AML-193 (cell line): ENCODE results near the gene RAB5IF.
"Not testable (repeated sequence)": the region's sequence is repeated elsewhere in the genome, so short reads cannot be mapped to it uniquely, and the experiment has no call there.

Source experiments
- DNase-seq, 2 experiments: peaks; one replicate each; lab custom pipeline; 2025; lab: John Stamatoyannopoulos, UW

The RAB5IF gene

DNA sequence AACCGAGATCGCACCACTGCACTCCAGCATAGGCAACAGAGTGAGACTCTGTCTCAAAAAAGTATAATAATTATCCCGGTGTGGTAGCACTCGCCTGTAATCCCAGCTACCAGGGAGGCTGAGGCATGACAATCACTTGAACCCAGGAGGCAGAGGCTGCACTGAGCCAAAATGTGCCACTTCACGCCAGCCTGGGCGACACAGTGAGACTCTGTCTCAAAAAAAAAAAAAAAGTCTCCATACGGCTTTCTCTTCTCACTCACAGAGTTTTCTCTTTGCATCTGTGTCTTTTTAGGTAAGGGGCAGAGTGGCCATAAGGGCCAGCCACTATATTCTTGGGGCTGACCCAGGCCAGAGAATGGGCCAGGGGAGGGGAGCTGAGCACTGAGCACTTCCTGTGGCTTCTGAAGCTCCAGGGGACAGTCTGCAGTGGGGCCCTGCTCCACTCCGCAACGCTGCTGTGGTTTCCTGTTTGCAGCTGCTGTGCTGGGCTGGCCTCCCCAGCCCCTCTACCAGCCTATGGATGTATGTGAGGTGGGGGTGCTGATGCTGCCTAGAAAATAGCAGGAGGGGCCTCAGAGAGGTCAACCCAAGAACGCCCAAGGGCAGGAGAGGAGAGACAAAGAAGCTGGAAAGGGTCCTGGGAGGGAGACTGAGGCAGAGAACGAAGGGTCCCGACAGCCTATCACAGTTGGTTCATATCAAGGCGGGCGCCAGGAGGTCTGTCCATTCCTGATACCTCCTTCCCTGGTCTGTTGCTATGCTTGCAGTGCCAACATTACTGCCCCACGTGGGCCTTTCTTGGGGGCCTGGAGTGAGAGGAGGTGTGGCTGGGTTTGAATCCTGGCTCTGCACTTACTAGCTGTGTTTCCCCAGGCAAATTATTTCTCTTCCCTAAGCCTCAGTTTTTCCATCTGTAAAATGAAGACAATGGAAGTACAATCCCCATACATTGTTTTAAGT lies 24.4 kb downstream of the RAB5IF start:
- peak; percentile 11 to 28 for DNase-seq

DNA sequence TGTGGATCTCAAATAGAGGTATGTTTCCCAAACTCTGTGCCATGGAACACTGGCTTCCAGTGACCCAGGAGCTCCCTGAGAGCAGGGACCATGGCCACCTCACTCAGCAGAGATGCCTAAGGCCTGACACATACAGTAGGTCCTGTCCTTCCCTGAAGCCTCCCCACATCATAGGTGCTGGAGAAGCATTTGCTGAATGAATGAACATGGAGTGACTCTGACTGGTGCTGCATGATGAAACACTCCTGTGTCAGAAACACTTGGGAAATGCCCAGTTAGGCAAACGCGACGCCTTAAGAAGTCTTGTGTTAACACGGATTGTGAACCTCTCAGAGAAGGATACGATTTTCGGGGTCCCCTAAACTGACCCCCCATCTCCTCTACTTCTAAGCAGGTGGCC lies 26.1 kb downstream of the RAB5IF start:
- DNase-seq: no peak

DNA sequence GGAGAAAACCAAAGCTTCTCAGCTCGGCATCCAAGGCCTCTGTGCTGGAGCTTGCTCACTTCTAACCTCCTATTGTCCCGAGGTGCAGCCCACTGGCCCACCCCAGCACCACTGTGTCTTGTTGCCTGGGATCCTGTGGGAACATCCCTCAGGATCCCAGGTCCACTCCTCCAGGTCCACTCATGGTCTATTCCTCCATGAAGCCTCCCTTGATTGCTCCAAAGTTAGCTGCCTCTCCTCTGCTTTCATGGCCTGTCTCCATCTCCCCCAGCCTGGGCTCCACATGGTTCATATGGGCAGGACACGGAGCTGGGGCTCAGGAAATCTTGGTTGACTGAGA lies 26.5 kb downstream of the RAB5IF start:
- no peak for DNase-seq

GRCh38 chr20:36632487-36633284 lies 27.1 kb downstream of the RAB5IF start:
- no peak for DNase-seq

GRCh38 chr20:36633285-36633772 lies 27.8 kb downstream of the RAB5IF start:
- DNase-seq: no peak

DNA sequence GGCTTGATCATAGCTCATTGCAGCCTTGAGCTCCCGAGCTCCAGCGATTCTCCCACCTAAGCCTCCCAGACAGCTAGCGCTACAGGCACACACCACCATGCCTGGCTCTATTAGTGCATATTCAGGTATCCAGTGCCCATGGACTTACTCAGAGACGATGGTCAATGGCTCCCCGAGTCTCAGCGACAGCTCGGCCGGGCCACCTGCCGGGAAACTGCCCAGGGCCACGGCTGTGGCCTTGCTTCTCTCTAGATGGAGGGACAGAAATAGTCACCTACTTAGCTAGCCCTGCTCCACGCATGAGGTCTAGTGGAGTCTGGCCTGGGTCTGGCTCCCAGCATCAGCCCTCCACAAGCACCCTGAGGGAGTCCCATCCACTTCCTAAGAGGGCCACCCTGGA lies 28.8 kb downstream of the RAB5IF start:
- no peak for DNase-seq

- DNase-seq: not testable (repeated sequence)
Measured at GRCh38 chr20:36638876-36639400, 33.4 kb downstream of the RAB5IF start.

GRCh38 chr20:36641506-36641843 lies 35.9 kb downstream of the RAB5IF start:
- DNase-seq: no peak

GRCh38 chr20:36642136-36642535 lies 36.6 kb downstream of the RAB5IF start:
- DNase-seq: no peak

DNA sequence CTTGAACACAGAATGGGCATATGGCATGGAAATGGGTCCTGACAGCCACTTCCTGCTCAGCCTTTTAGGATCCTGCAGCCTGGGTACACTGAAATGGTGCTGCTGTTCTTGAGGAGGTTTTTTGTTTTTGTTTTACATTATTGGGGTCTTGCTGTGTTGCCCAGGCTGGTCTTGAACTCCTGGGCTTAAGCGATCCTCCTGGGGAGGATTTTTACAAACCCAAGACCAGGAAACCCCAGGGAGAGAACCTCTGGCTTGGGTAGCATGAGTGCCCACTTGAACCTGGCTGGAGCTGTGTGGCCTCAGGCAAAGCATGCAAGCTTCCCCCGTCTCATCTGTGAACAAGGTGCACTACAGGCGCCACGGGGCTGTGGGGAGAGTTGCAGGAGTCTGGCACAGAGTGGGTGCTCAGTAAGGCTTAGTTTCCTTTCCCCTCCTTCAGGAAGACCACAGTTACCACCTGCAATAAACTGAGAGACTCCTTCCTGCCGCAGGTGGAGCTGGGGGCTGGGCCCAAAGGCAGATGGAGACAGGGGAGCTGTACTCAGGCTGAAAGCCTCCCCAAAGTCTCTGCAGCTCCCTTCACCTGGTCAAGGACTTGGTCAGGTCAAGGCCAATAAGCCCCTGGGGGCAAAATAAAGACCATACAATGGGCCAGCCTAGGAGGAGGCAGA lies 38.6 kb downstream of the RAB5IF start:
- DNase-seq: no peak

DNA sequence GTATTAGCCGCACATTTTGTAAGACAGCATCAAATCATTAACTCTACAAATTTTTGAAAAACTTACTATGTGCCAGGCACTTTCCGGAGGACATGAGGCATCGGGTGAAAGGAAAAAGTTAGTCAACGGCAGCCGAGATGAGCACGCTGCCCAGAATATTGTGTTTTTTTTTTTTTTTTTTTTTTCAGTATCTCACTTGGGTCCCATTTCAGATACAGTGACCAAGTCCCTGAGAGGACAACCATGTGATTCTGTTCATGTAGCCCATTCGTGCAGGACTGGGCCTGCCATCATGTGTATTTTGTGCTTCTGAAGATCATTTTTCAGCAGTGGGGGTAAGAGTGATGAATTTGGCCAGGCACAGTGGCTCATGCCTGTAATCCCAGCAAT lies 39.1 kb downstream of the RAB5IF start:
- DNase-seq: no peak

- no peak for DNase-seq
Measured at GRCh38 chr20:36645353-36645752, 39.8 kb downstream of the RAB5IF start.

- peak; percentile 77 to 78 for DNase-seq
Measured at GRCh38 chr20:36645998-36646397, 40.4 kb downstream of the RAB5IF start, which contains the start of gene SLA2. SLA2 (minus strand) TSS chr20:36646196; CDS start chr20:36641335, 4,861 bp downstream.

- DNase-seq: no peak
Measured at GRCh38 chr20:36646678-36647077, 41.1 kb downstream of the RAB5IF start.

DNA sequence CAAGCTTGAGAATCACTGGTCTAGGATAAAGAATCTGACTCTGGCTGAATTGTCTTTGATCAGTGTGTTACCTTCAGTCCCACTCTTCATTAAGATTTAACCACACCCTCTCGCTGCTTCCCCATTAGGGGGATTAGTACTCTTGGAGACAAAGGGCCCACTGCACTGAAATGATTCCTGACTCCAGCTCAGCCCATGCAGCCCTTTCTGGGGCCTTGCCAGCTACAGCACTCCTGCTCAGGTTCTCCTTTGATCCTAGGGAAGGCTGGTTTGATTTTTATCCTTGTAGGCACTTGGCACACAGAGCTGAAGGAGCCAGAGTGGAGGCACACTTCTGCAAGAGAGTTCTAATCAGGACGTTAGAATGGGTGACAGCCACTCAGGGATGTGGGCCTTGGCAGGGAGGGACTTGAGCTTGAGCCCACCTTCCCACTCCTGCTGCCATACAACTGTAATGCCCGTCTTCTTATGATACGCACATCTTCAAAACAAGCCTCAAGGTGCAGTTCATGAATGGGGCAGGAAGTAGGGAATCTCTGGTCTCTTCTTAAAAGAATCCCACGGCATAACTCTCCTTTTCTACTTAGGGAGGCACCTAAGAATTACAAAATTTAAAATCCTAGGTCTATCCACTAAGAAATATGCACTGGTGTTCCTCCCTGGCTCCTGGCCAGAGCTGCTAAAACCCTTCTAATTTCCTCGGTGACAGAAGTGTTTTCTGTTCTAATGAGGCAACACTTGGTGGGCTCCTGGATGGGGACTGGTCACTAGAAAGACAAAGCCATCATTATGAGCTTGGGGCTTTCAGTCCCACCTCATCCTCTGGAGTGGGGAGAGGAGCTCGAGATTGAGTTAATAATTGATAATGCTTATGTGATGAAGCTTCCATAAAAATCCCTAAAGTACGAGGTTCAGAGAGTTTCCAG lies 41.9 kb downstream of the RAB5IF start:
- no peak for DNase-seq

DNA sequence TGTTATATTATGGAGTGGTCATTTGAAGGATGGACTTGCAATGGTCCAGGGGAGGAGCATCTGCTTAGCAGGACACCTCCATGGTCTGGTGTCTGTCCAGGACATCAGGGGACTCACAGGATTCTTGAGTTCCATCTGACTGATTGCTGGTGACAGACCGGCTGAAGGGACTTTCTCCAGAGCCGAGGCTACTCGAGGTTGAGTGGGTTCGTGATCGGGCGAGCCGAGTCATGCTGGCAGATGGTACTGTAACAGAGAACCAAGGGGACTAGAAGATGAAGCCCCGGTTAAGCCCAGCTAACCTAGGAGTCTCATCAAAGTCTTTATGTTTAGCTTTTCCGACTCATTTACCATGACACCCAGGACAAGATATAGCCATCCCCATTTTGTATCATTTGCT lies 47.9 kb downstream of the RAB5IF start:
- DNase-seq: no peak

- DNase-seq: no peak
Measured at GRCh38 chr20:36654506-36654905, 48.9 kb downstream of the RAB5IF start.

- DNase-seq: no peak
Measured at GRCh38 chr20:36655004-36655403, 49.4 kb downstream of the RAB5IF start.

DNA sequence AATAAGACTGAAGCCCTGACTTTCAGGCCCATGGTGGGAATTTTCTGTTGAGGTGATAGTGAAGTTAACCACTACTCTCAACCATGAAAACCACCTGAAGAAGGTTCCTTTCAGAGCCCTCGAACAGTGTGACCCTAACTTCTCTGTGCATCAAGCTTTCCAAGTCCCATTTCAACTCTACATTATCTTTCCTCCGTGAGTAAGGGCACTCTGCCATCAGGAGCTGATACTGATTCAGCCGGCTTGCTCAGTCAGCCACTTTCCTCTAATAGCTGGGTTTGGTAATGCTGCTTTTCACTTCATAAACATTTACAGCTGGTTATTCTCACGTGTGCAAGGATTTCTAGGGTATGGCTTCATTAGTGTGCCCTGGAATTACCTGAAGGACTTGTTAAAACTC lies 51.2 kb downstream of the RAB5IF start:
- DNase-seq: no peak

DNA sequence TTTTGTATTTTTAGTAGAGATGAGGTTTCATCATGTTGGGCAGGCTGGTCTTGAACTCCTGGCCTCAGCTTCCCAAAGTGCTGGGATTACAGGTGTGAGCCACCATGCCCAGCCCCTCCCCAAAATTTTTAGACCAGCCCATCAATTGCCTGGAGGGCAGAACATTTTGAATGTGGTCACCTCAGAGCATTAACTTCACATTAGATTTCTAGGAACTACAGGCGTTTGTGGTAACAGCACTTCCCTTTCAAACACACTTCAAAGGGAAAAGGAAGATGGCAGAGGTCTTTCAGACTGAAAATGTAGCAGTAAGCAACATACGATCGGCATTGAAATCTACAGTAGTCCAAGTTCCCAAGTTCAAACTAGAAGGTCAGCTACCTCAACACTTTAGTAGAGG lies 52.7 kb downstream of the RAB5IF start:
- DNase-seq: peak; percentile 78 to 81
